Measurements from ENCODE around the gene PARP8.

Gene PARP8

GRCh38 chr5:50864466-50864865 is 198.0 kb downstream of the PARP8 start:
- TF ChIP-seq SIN3A (IDR thresholded peaks at IDR 0.05; ENCODE audit: borderline replicate concordance, insufficient read depth, low read length) (no peak), POLR2AphosphoS5 (IDR thresholded peaks at IDR 0.05; ENCODE audit: low read depth, low read length) (no peak), FOXP2 (optimal IDR thresholded peaks at IDR 0.05; ENCODE audit: borderline replicate concordance, extremely low read depth, extremely low read length, insufficient read depth) (no peak), TAF1 (IDR thresholded peaks at IDR 0.05; ENCODE audit: borderline replicate concordance, insufficient read depth, low read length) (no peak)
- TF ChIP-seq, protein P1, sequence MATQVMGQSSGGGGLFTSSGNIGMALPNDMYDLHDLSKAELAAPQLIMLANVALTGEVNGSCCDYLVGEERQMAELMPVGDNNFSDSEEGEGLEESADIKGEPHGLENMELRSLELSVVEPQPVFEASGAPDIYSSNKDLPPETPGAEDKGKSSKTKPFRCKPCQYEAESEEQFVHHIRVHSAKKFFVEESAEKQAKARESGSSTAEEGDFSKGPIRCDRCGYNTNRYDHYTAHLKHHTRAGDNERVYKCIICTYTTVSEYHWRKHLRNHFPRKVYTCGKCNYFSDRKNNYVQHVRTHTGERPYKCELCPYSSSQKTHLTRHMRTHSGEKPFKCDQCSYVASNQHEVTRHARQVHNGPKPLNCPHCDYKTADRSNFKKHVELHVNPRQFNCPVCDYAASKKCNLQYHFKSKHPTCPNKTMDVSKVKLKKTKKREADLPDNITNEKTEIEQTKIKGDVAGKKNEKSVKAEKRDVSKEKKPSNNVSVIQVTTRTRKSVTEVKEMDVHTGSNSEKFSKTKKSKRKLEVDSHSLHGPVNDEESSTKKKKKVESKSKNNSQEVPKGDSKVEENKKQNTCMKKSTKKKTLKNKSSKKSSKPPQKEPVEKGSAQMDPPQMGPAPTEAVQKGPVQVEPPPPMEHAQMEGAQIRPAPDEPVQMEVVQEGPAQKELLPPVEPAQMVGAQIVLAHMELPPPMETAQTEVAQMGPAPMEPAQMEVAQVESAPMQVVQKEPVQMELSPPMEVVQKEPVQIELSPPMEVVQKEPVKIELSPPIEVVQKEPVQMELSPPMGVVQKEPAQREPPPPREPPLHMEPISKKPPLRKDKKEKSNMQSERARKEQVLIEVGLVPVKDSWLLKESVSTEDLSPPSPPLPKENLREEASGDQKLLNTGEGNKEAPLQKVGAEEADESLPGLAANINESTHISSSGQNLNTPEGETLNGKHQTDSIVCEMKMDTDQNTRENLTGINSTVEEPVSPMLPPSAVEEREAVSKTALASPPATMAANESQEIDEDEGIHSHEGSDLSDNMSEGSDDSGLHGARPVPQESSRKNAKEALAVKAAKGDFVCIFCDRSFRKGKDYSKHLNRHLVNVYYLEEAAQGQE (IDR thresholded peaks at IDR 0.05; ENCODE audit: insufficient read depth in 1 of 2, low read depth in 2 of 2, low read length in 2 of 2): no peak

GRCh38 chr5:50866415-50866814 is 200.0 kb downstream of the PARP8 start:
- TF ChIP-seq POLR2AphosphoS5 (IDR thresholded peaks at IDR 0.05; ENCODE audit: low read depth, low read length) (no peak), TAF1 (IDR thresholded peaks at IDR 0.05; ENCODE audit: borderline replicate concordance, insufficient read depth, low read length) (no peak), SIN3A (IDR thresholded peaks at IDR 0.05; ENCODE audit: borderline replicate concordance, insufficient read depth, low read length) (no peak), FOXP2 (optimal IDR thresholded peaks at IDR 0.05; ENCODE audit: borderline replicate concordance, extremely low read depth, extremely low read length, insufficient read depth) (no peak)
- TF ChIP-seq, protein P1 (IDR thresholded peaks at IDR 0.05; ENCODE audit: insufficient read depth in 1 of 2, low read depth in 2 of 2, low read length in 2 of 2): no peak

DNA sequence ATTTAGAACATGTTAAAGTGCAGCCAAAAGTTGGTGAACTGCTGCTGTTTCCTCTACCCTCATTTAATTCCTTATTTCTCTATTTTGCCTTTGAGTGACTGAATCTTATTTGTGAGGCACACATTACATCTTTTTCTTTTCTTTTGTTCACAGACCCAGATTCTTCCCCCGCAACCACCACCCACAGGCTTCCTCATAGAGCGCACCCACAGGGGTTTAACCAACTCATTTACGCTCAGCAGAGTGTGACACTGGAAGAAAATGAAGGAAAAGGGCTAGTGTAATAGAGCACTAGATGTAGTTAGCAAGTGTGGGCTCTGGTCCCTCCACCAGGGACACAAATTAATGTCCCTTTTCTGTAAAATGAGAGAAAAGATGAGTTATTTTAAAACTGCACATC is 200.7 kb downstream of the PARP8 start:
- TF ChIP-seq, protein P1 (IDR thresholded peaks at IDR 0.05; ENCODE audit: insufficient read depth in 1 of 2, low read depth in 2 of 2, low read length in 2 of 2): no peak
- no peak for TF ChIP-seq POLR2AphosphoS5 (IDR thresholded peaks at IDR 0.05; ENCODE audit: low read depth, low read length)
- no peak for TF ChIP-seq TAF1 (IDR thresholded peaks at IDR 0.05; ENCODE audit: borderline replicate concordance, insufficient read depth, low read length)
- no peak for TF ChIP-seq SIN3A (IDR thresholded peaks at IDR 0.05; ENCODE audit: borderline replicate concordance, insufficient read depth, low read length)
- no peak for TF ChIP-seq FOXP2 (optimal IDR thresholded peaks at IDR 0.05; ENCODE audit: borderline replicate concordance, extremely low read depth, extremely low read length, insufficient read depth)

DNA sequence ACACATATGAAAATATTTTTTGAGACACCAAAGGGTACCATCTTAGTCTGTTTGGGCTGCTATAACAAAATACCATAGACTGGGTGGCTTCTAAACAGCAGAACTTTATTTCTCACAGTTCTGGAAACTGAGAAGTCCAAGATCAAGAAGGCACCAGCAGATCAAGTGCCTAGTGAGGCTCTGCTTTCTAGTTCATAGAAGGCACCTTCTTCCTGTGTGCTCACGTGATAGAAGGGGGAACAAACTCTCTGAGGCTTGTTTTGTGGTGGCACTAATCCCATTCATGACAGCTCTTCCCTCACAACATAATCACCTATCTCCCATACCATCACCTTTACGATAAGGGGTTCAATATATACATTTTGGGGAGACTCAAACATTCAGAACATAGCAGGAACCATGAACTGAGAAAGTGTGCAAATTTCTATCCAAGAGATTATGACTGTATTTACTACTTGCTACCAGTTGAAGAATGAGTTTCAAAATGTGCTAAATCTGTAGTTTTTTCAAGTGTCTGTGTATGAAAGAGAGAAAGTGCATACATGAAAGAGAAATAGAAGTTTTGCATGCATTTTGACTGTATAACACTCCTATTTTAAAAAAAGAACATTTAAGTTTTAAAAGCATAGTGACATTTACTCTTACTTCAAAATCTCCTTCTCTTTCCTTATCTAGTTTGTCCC is 207.3 kb downstream of the PARP8 start:
- TF ChIP-seq, protein P1 (IDR thresholded peaks at IDR 0.05; ENCODE audit: insufficient read depth in 1 of 2, low read depth in 2 of 2, low read length in 2 of 2): no peak
- no peak for TF ChIP-seq POLR2AphosphoS5 (IDR thresholded peaks at IDR 0.05; ENCODE audit: low read depth, low read length)
- no peak for TF ChIP-seq TAF1 (IDR thresholded peaks at IDR 0.05; ENCODE audit: borderline replicate concordance, insufficient read depth, low read length)
- no peak for TF ChIP-seq FOXP2 (optimal IDR thresholded peaks at IDR 0.05; ENCODE audit: borderline replicate concordance, extremely low read depth, extremely low read length, insufficient read depth)
- no peak for TF ChIP-seq SIN3A (IDR thresholded peaks at IDR 0.05; ENCODE audit: borderline replicate concordance, insufficient read depth, low read length)
